ENCODE measurements around the gene AKAP6.

- TF ChIP-seq POLR2A (IDR thresholded peaks at IDR 0.05; ENCODE audit: low read depth, low read length) (no peak), POLR2AphosphoS5 (IDR thresholded peaks at IDR 0.05; ENCODE audit: low read depth, low read length) (no peak), TAF1 (IDR thresholded peaks at IDR 0.05; ENCODE audit: borderline replicate concordance, low read depth, low read length) (no peak)
Measured at GRCh38 chr14:32814721-32815120, 485.6 kb downstream of the AKAP6 start.
